Lower lobe of right lung (tissue), 2 donors: ENCODE data around the gene PCGF3. TPM values are rescaled to one million over a fixed set of nuclear protein-coding genes. Genes with fewer than 3 reads are reported as not detected.

ENCODE experiments used
- ATAC-seq, 2 donors: fragments of 200-7000 bp; cut with Tn5 transposase; one replicate each; pipeline ENCODE4 v1.9.1; 2020 to 2022; ENCODE audit warnings: mild to moderate bottlenecking in 2 of 2, moderate library complexity in 2 of 2
- DNase-seq: peaks from one replicate; pipeline ENCODE4 v3.0.0-alpha.2; 2020
- H3K27ac ChIP-seq: fragments of 200-600 bp; one replicate; pipeline ENCODE4 v1.8.0; 2022
- H3K27me3 ChIP-seq: fragments of 200-600 bp; one replicate; pipeline ENCODE4 v1.8.0; 2022; ENCODE audit warnings: low read depth
- H3K36me3 ChIP-seq: fragments of 200-600 bp; one replicate; pipeline ENCODE4 v1.8.0; 2022; ENCODE audit warnings: mild to moderate bottlenecking
- H3K4me1 ChIP-seq: fragments of 200-600 bp; one replicate; pipeline ENCODE4 v1.8.0; 2022
- H3K4me3 ChIP-seq: fragments of 200-600 bp; one replicate; pipeline ENCODE4 v1.8.0; 2022; ENCODE audit warnings: mild to moderate bottlenecking
- H3K9me3 ChIP-seq: fragments of 200-600 bp; one replicate; pipeline ENCODE4 v1.8.0; 2022
- intact Hi-C: fragments of 100-400 bp; cut with DNase I; formaldehyde crosslinking; loops from one replicate; pipeline ENCODE4 v1.11.0; 2022
- total RNA-seq: library from RNA; stranded (reverse); fragmentation: NEBNext Ultra II Directional; extraction: Animal tissue kit (Norgen Biotek cat#: 25700); gene quantifications from one replicate; pipeline ENCODE4 v1.2.1, GENCODE V29; 2021
- TF ChIP-seq, protein P1 (sequence below): fragments of 200-600 bp; IDR thresholded peaks from one replicate; pipeline ENCODE4 v1.8.0; 2022; ENCODE audit warnings: antibody characterized with exemption, mild to moderate bottlenecking
- donor health status: DM: no; HTN: yes; CAD: no; lungs with severe emphysema.

Gene PCGF3
- total RNA-seq, 1 donor from 2014 or later: 44.8 TPM

GRCh38 chr4:663046-663437 lies 42.6 kb upstream of the PCGF3 start:
- H3K4me3 ChIP-seq: peak overlapping the region; percentile 81
- H3K27ac ChIP-seq: peak overlapping the region; percentile 69
- intact Hi-C loops: no loop called here
- H3K36me3 ChIP-seq: no peaks in the 10 kb centered on the region
- TF ChIP-seq, protein P1, sequence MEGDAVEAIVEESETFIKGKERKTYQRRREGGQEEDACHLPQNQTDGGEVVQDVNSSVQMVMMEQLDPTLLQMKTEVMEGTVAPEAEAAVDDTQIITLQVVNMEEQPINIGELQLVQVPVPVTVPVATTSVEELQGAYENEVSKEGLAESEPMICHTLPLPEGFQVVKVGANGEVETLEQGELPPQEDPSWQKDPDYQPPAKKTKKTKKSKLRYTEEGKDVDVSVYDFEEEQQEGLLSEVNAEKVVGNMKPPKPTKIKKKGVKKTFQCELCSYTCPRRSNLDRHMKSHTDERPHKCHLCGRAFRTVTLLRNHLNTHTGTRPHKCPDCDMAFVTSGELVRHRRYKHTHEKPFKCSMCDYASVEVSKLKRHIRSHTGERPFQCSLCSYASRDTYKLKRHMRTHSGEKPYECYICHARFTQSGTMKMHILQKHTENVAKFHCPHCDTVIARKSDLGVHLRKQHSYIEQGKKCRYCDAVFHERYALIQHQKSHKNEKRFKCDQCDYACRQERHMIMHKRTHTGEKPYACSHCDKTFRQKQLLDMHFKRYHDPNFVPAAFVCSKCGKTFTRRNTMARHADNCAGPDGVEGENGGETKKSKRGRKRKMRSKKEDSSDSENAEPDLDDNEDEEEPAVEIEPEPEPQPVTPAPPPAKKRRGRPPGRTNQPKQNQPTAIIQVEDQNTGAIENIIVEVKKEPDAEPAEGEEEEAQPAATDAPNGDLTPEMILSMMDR: no peak
- H3K27me3 ChIP-seq: no peaks in the 10 kb centered on the region
- ATAC-seq (peak; percentile 6 to 13), DNase-seq (no peak)
- no peaks in the 10 kb centered on the region for H3K9me3 ChIP-seq
- peaks cover 17% of the 10 kb centered on the region for H3K4me1 ChIP-seq

DNA sequence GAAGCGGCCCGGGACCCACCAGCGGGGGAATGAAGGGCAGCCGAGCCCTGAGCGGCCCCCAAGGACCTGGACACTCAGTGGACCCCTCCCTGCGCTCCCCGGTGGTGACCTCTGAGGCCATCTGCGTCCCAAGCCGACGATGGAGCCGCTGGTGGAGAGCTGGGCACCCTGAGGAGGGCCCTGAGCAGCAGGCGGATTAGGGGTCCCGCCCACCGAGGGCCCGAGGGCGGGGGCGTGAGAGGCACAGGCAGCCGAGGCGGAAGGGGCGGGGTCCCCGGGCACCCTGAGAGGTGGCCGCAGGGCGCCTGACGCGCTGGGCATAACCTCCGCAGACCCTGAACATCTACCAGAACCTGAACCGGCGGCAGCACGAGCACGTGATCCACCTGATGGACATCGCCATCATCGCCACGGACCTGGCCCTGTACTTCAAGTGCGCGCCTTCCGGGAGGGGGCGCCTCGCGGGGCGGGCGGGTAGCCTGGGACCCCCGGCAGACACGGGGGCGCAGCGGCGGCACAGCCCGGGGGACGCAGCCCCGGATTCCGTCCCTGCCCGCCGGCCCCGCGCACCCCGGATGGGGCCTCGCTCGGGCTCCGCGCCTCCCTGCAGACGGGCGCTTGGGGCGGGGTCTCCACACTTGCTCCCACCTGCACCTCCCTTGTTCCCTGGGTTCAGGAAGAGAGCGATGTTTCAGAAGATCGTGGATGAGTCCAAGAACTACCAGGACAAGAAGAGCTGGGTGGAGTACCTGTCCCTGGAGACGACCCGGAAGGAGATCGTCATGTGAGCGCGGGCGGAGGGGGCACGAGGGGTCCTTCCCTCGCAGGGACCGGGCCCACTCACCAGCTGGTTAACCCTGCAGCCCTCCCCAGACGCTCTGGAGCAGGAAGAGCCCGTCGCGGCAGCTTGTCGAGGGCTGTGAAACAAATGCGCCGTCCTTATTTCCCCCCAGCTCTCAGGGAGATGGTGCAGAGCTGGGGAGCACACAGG lies 41.9 kb upstream of the PCGF3 start:
- no peaks in the 10 kb centered on the region for H3K27me3 ChIP-seq
- H3K4me3 ChIP-seq: peak overlapping the region; percentile 81
- peak overlapping the region; percentile 69 for H3K27ac ChIP-seq
- intact Hi-C loops: no loop called here
- H3K36me3 ChIP-seq: no peaks in the 10 kb centered on the region
- H3K9me3 ChIP-seq: no peaks in the 10 kb centered on the region
- TF ChIP-seq, protein P1: peak; percentile 17
- ATAC-seq (peak; percentile 76 to 90), DNase-seq (peak; percentile 86)
- peaks cover 17% of the 10 kb centered on the region for H3K4me1 ChIP-seq

DNA sequence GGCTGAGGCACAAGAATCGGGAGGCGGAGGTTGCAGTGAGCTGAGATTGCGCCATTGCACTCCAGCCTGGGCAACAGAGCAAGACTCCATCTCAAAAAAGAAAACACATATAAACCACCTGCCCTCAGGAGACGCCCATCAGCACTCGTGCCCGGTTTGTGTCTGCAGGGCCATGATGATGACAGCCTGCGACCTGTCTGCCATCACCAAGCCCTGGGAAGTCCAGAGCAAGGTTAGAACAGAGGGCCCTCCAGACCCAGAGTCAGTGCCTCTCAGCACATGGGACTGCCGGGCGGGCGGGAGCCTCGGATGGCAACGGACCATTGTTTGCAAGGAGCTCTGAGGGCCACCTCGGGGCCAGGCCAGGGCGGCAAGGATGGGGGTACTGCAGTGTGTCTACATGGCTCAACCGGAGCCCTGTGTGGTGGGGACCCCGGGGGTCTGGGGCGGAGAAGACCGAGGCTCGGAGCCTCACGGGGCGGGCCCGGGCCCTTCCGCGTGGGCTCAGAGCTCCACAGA lies 40.9 kb upstream of the PCGF3 start:
- H3K9me3 ChIP-seq: no peaks in the 10 kb centered on the region
- TF ChIP-seq, protein P1: no peak
- intact Hi-C loops: no loop called here
- peak overlapping the region; percentile 81 for H3K4me3 ChIP-seq
- H3K27ac ChIP-seq: no peak overlapping the region
- peaks cover 17% of the 10 kb centered on the region for H3K4me1 ChIP-seq
- no peaks in the 10 kb centered on the region for H3K36me3 ChIP-seq
- H3K27me3 ChIP-seq: no peaks in the 10 kb centered on the region
- ATAC-seq: no peak
- peak; percentile 45 for DNase-seq

DNA sequence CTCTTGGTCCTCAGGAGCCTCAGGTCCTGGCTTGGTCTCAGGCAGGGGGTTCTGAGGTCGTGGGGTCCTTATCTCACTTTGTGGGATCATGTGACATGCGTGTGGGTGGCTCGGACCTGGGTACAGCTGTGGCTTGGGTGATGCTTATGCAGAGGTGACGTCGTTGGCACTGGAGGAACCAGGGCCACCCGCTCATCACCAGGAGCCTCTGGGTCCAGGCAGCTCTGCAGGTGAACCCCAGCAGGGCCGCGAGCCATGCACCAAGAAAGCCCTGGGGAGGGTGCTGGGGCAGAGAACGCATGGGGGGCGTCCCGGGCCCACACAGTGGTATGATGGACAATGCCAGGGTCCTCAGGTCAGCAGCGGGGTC lies 40.3 kb upstream of the PCGF3 start:
- Histone ChIP-seq H3K27ac (no peak overlapping the region), H3K4me1 (peaks cover 17% of the 10 kb centered on the region), H3K9me3 (no peaks in the 10 kb centered on the region), H3K27me3 (no peaks in the 10 kb centered on the region), H3K36me3 (peaks cover 2% of the 10 kb centered on the region), H3K4me3 (no peak overlapping the region)
- DNase-seq: peak; percentile 40
- intact Hi-C loops: no loop called here
- TF ChIP-seq, protein P1: no peak
- no peak for ATAC-seq

DNA sequence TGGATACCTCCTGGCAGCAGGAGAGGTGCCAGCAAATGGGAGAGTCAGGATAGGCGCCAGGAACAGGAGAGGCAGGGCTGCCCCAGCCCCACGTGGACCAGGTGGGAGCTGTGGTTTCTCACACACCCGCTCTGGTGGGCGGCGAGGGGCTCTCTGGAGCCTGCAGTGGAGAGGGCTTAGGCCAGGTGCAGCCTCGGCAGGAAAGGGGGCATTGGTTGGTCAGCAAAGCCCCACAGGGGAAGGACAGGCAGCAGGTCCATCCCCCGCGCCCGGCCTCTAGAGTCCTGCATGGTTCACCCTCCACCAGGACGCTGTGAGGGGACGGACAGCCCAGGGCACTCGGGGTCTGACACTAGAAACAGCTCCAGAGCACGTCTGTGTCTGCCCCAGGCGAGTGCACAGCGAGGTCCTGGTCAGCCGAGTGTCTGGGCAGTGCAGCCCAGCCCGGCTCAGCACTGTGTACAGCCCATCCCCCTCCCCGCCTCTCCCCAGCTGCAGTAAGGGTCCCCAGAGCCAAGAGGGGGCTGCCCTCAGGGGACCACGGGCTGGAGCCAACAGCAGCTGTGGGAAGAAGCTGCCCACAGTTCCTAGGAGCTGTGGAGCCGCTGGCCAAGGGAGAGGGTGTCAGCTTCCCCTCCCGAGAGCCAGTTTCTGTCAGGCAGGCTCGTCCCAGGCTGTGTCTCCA lies 39.7 kb upstream of the PCGF3 start:
- Histone ChIP-seq H3K27me3 (no peaks in the 10 kb centered on the region), H3K4me1 (peaks cover 17% of the 10 kb centered on the region), H3K4me3 (no peak overlapping the region), H3K27ac (no peak overlapping the region), H3K9me3 (no peaks in the 10 kb centered on the region), H3K36me3 (peaks cover 7% of the 10 kb centered on the region)
- ATAC-seq (no peak), DNase-seq (peak; percentile 42)
- TF ChIP-seq, protein P1: no peak
- intact Hi-C loops: no loop called here
